Activated naive CD8-positive, alpha-beta T cell treated with anti-CD3 and anti-CD28 coated beads, Interleukin-2, amount 10 ng/mL, durations not matched to agents 7 days and 5 days (primary cell): ENCODE measurements around the gene ZNF512B. TPM values are rescaled to one million over a fixed set of nuclear protein-coding genes. Genes with fewer than 3 reads are reported as not detected.
"Not testable (repeated sequence)": the region's sequence is repeated elsewhere in the genome, so short reads cannot be mapped to it uniquely, and the experiment has no call there.

Source experiments
- ATAC-seq: fragments of 150-1000 bp; cut with Tn5 transposase; one replicate; pipeline ENCODE4 v1.10.0; 2021; ENCODE audit warnings: low read depth, moderate library complexity
- POLR2A ChIA-PET: fragments of 350-600 bp; sonication (Branson Sonifier 250); formaldehyde crosslinking; loops from one replicate; lab custom pipeline; 2021; ENCODE audit warnings: antibody characterized with exemption; lab: Charles Lee
- DNase-seq: peaks from one replicate; pipeline ENCODE4 v3.0.0; 2021
- H3K27ac Mint-ChIP-seq: one replicate; pipeline ENCODE4 v1.8.0; 2022; ENCODE audit warnings: mild to moderate bottlenecking, mixed read lengths
- H3K27me3 Mint-ChIP-seq: one replicate; pipeline ENCODE4 v1.8.0; 2022; ENCODE audit warnings: mild to moderate bottlenecking, moderate library complexity, mixed read lengths
- H3K36me3 Mint-ChIP-seq: one replicate; pipeline ENCODE4 v1.8.0; 2021; ENCODE audit warnings: mild to moderate bottlenecking, mixed read lengths
- H3K4me1 Mint-ChIP-seq: one replicate; pipeline ENCODE4 v1.8.0; 2021; ENCODE audit warnings: mixed read lengths
- H3K4me3 Mint-ChIP-seq: one replicate; pipeline ENCODE4 v1.8.0; 2022; ENCODE audit warnings: mild to moderate bottlenecking, moderate library complexity, mixed read lengths
- H3K9me3 Mint-ChIP-seq: one replicate; pipeline ENCODE4 v1.8.0; 2021; ENCODE audit warnings: mixed read lengths
- total RNA-seq, 2 experiments: library from RNA; stranded (reverse); gene quantifications; one replicate each; pipeline ENCODE4 v1.2.3, GENCODE V29; 2021

Gene ZNF512B
- total RNA-seq, 2 experiments from 2014 or later, result 15.4 TPM

DNA sequence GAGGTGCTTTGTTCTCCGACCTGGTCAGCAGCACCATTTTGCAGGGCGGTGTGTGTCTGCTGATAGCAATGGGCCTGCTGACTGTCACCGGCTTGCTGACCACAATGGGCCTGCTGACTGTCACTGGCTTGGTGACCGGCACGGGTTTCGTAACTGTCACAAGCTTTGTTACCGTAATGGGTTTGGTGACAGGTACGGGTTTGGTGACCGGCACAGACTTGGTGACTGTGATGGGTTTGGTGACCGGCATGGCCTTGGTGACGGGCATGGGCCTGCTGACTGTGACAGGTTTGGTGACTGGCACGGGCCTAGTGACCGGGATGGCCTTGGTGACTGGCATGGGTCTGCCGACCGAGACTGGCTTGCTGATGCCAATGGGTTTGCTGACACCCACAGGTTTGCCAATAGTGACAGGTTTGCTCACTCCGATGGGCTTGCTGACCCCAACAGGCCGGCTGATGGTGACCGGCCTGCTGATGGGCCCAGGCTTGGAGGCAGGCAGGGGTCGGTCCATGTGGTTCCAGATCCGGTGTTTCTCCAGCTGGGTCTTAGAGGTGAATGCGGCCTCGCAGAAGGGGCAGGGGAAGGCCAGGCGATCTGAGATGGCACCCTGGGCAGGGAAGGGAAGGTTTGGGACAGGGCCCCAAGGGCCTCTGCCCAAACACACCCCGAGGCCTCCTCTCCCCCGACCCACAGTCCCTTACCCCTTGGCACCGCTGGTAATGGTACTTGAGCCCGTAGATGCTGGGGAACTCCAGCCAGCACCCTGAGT, 3.4 kb downstream of the ZNF512B start:
- Mint-ChIP-seq H3K4me3 (no peak overlapping the region), H3K4me1 (peaks cover 8% of the 10 kb centered on the region), H3K27ac (no peak overlapping the region), H3K27me3 (peaks cover 4% of the 10 kb centered on the region), H3K36me3 (peaks cover 7% of the 10 kb centered on the region), H3K9me3 (no peaks in the 10 kb centered on the region)
- ATAC-seq (no peak), DNase-seq (no peak)
- POLR2A ChIA-PET, result no interaction called here

DNA sequence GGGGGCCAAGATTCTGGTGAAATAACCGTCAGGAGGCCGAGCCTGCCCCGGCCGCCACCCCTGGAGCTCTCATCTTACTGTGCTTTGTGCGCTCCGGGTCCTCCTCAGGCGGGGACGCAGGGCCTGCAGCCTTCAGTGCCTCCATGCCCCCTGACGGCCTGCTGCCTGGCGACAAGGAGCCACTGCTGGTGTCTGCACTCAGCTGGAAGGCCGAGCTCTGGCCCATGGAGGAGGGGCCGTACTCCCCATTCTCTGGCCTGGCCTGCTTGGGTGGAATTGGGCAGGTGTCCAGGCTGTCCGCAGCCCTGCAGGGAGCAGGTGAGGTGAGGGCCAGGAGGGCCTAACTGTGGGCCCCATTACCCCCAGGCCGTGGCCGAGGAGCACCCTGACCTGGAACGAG, 5.3 kb downstream of the ZNF512B start:
- H3K9me3 Mint-ChIP-seq, result no peaks in the 10 kb centered on the region
- no peak overlapping the region for H3K27ac Mint-ChIP-seq
- H3K4me3 Mint-ChIP-seq, result no peak overlapping the region
- DNase-seq, result peak; percentile 24
- H3K36me3 Mint-ChIP-seq, result peaks cover 7% of the 10 kb centered on the region
- POLR2A ChIA-PET, result no interaction called here
- H3K27me3 Mint-ChIP-seq, result peaks cover 2% of the 10 kb centered on the region
- H3K4me1 Mint-ChIP-seq, result peaks cover 8% of the 10 kb centered on the region
- ATAC-seq, result no peak

DNA sequence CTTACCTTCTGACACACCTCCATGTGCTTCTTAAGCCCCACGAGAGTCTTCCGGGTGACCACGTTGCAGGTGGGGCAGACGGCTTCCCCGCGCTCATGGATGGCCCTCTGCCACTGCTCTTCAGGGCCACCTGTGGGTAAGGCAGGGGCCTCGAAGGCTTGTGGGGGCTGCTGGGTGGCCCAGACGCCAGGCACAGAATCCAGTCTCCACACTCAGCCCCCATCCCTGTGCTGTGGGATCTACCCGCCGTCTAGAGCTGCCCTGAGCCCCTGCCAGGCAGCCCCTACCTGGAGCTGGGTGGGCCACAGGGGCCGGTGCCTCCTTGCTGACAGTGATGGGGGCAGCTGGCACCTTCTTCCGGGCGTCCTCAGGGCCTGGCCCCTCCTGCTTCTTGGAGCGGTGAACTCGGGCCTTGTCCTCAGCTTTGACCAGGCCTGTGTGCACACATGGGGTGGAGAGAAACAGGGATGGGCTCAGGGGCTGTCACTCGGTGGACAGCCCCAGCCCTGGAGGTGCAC, 5.9 kb downstream of the ZNF512B start:
- no peaks in the 10 kb centered on the region for H3K9me3 Mint-ChIP-seq
- peaks cover 6% of the 10 kb centered on the region for H3K4me1 Mint-ChIP-seq
- H3K27ac Mint-ChIP-seq, result no peak overlapping the region
- peak; percentile 28 for DNase-seq
- ATAC-seq, result no peak
- POLR2A ChIA-PET, result no interaction called here
- peaks cover 7% of the 10 kb centered on the region for H3K36me3 Mint-ChIP-seq
- H3K4me3 Mint-ChIP-seq, result no peak overlapping the region
- no peaks in the 10 kb centered on the region for H3K27me3 Mint-ChIP-seq

DNA sequence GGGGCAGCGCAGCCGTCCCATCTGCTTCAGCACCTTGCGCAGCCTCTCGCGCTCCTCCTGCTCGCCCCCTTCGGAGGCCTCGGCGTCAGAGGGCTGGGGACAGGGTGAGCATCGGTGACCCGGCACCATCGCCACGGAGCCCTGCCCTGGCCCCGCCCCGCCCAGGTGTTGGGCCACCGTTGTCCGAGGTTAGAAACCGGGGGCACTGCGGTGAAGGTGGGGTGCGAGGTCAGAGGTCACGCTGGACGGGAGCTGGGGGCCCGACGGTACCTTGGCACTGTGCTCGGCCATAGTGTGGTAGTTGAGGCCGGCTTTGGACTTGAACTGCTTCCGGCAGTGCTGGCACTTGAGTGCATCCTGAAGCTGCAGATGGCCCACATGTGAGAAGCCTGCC, 6.4 kb downstream of the ZNF512B start:
- POLR2A ChIA-PET, result no interaction called here
- Mint-ChIP-seq H3K4me1 (peaks cover 1% of the 10 kb centered on the region), H3K27ac (no peak overlapping the region)

DNA sequence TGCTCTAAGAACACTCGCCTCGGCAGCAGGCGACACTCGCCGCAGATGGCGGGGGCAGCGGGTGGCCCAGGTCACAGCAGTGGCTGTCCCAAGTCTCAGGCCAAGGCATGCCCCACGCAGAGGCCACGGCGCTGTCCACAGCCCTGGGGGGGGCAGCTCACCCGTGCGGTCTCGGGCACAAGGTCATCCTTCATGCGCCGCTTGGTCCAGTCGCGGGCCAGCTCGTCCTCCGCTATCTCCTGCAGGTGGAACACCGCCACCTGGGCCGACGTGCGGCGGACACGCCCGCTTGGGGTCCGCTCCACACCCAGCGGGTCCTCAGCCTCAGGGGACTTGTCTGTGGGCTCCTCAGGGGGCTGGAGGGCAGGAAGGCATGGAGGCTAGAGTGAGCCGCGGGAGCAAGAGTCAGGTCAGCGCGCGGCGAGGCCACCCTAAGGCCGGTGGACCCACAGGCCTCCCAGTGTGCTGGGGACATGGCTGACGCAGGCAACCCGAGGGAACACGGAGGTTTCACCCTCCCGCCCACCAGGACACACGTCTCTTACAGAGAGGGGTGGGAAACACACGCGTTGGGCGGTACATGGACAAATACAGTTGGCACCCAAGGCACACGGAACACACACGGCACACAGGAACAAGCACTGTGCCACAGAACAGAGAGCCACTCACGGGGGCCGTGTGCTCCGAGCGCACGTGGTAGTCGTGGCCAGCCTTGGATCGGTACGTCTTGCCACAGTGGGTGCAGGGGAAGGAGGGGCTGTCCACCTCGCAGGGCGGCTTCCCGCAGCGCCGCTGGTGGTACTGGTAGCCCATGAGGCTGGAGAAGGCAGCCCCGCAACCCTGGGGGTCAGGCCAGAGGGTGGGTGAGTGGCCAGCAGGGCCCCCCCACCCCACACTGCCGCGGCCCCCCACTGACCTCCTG, 7.0 kb downstream of the ZNF512B start:
- Mint-ChIP-seq H3K36me3 (peaks cover 7% of the 10 kb centered on the region), H3K9me3 (no peaks in the 10 kb centered on the region), H3K27me3 (no peaks in the 10 kb centered on the region), H3K4me3 (no peak overlapping the region), H3K4me1 (peaks cover 2% of the 10 kb centered on the region), H3K27ac (peak overlapping the region; percentile 38)
- ATAC-seq (no peak), DNase-seq (no peak)
- POLR2A ChIA-PET, result interaction anchor here (1.1 kb wide), 1 partner anchor 100 kb away, joined by 3 read pairs; no protein-coding TSS in a partner anchor

More for the DNA sequence above, 6.4 kb downstream of the ZNF512B start:
- H3K27me3 Mint-ChIP-seq, result no peaks in the 10 kb centered on the region
- H3K4me3 Mint-ChIP-seq, result no peak overlapping the region
- H3K9me3 Mint-ChIP-seq, result no peaks in the 10 kb centered on the region
- ATAC-seq, result no peak
- H3K36me3 Mint-ChIP-seq, result peaks cover 7% of the 10 kb centered on the region
- DNase-seq, result peak; percentile 29

DNA sequence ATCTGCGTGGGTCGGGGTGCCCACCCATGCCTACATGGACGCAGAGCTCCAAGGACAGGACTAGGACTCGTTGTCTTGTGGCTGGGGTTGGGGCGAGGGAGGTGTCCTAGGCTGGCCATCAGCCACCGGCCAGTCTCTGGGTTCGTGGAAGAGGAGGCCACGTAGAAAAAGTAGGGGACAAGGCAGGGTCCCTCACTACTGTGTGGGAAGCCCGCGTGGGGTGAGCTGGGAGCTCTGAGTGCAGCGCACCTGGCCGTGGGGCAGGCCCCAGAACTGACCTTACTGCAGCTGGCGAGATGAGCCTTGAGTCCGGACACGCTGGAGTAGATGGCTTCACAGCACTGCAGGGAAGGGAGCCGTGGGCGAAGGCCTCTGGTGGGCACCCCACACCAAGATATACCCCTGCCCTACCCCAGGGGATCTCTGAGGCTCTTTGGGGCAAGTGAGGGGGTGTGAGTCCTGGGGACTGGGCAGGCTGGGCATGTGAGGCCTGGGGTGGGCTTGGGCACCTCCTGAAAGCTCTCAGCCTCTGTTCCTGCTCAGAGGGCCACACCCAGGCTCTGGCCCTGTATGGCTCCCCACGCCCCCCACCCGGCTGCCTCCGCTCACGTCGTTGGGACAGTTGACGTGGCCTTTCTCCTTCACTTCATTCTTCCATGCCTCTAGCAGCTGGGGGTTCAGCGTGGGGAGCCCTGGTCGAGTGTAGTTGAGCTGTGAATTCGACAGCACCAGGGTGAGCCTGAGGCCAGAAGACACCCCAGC, 7.9 kb downstream of the ZNF512B start:
- no peaks in the 10 kb centered on the region for H3K9me3 Mint-ChIP-seq
- H3K27ac Mint-ChIP-seq, result peak overlapping the region; percentile 38
- ATAC-seq, result no peak
- H3K27me3 Mint-ChIP-seq, result no peaks in the 10 kb centered on the region
- H3K4me3 Mint-ChIP-seq, result no peak overlapping the region
- peaks cover 7% of the 10 kb centered on the region for H3K36me3 Mint-ChIP-seq
- H3K4me1 Mint-ChIP-seq, result peaks cover 9% of the 10 kb centered on the region
- DNase-seq, result no peak
- POLR2A ChIA-PET, result interaction anchor here (0.6 to 1.1 kb wide), 2 partner anchors 101 to 332 kb away, joined by 3 to 5 read pairs; no protein-coding TSS in a partner anchor

DNA sequence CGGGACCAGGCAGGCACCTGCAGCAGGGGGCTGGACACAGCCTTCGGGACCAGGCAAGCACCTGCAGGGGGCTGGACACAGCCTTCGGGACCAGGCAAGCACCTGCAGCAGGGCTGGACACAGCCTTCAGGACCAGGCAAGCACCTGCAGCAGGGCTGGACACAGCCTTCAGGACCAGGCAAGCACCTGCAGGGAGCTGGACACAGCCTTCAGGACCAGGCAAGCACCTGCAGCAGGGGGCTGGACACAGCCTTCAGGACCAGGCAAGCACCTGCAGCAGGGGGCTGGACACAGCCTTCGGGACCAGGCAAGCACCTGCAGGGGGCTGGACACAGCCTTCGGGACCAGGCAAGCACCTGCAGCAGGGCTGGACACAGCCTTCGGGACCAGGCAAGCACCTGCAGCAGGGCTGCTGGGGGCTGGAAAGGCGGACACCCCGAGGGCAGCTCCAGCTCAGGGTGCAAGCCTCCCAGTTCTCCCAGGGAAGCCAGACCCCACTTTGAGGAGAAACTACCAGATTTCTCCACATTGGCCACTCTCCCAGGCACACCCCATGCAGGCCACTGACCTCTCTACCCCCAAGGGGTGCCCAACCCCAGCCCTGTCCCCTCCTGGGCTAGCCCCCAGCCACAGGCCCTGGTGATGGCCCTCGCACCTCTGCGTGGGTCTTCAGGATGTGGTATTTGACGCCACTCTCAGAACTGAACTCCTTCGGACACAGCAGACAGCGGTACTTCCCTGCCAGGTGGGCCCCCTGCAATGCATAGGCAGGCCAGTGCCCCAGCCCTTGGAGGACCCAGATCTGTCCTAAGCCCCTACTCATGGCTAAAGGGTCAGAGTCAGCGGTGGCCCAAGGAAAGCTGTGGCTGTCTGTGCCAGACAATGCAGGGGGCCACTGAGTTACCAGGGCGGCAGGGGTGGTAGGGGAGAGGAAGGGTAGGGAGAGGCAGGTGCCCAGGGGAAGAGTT, 8.8 kb downstream of the ZNF512B start:
- not testable (repeated sequence) for H3K9me3 Mint-ChIP-seq, ATAC-seq, H3K36me3 Mint-ChIP-seq, DNase-seq, H3K4me3 Mint-ChIP-seq, H3K27me3 Mint-ChIP-seq, H3K27ac Mint-ChIP-seq
- peaks cover 11% of the 10 kb centered on the region for H3K4me1 Mint-ChIP-seq
- POLR2A ChIA-PET, result interaction anchor here (0.6 kb wide), 1 partner anchor 331 kb away, joined by 5 read pairs; no protein-coding TSS in a partner anchor

DNA sequence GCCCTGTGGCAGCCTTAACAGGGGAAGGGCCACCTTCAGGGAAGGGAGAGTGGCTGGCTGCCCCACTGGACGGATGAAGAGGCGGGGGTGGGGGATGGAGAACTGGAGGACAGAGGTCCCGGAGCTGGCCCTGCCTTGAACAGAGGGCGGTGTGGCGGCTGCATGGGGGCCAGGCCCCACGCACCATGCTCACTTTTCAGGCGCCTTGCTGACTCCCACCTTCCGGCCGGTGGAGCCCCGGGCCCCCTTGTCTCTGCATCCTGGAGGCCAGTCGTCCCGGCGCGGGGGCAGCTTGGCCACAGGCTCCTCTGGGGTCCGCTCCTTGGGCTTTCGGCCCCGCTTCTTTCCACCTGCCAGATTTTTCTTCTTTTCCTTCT, 10.0 kb downstream of the ZNF512B start:
- no peak for DNase-seq
- peaks cover 2% of the 10 kb centered on the region for H3K36me3 Mint-ChIP-seq
- no peaks in the 10 kb centered on the region for H3K9me3 Mint-ChIP-seq
- H3K4me3 Mint-ChIP-seq, result no peak overlapping the region
- H3K27me3 Mint-ChIP-seq, result no peaks in the 10 kb centered on the region
- no peak for ATAC-seq
- peaks cover 13% of the 10 kb centered on the region for H3K4me1 Mint-ChIP-seq
- POLR2A ChIA-PET, result interaction anchor here (2.0 kb wide), 1 partner anchor 20 kb away, joined by 5 read pairs; the partner anchor contains the start of gene SAMD10
- no peak overlapping the region for H3K27ac Mint-ChIP-seq

DNA sequence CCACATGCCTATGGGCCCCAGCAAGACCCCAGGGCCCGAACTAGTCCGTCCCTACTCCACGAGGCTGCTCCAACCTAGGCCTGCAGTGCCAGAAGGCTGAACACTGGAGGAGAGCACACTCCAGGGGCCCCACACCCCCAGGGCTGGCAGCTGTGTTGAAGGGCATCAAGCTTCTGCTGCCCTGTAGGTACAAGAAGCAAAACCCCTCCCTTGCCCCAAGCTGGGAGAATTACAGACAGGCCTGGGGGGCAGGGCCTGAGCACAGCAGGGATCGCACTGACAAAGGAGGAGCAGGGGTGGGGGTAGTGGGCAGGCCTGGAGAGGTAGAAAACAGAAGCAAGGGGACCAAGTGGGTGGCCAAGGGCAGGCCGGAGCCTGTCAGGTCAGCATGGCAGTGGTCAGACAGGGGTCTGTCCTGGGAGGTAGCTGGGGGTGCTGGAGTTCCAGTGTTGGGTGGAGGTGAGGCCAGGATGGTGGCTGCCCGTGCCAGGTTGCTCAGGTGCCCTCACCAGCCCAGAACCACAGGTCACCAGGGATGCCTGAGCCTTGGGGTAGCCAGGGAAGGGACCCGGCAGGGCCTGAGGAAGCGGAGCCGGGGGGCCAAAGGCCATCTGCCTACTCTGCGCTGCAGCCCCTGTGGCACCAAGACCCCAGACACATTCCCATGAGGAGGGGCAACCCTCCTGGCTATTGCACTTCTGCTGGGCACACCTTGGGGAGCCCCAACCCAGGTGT, 10.6 kb downstream of the ZNF512B start:
- H3K27me3 Mint-ChIP-seq, result no peaks in the 10 kb centered on the region
- H3K27ac Mint-ChIP-seq, result no peak overlapping the region
- ATAC-seq (no peak), DNase-seq (no peak)
- peaks cover 19% of the 10 kb centered on the region for H3K4me1 Mint-ChIP-seq
- H3K9me3 Mint-ChIP-seq, result no peaks in the 10 kb centered on the region
- POLR2A ChIA-PET, result interaction anchor here (1.4 to 2.0 kb wide), 2 partner anchors 10 to 21 kb away, joined by 5 read pairs; partner anchors contain the start of gene SAMD10
- H3K4me3 Mint-ChIP-seq, result no peak overlapping the region
- peaks cover 4% of the 10 kb centered on the region for H3K36me3 Mint-ChIP-seq

DNA sequence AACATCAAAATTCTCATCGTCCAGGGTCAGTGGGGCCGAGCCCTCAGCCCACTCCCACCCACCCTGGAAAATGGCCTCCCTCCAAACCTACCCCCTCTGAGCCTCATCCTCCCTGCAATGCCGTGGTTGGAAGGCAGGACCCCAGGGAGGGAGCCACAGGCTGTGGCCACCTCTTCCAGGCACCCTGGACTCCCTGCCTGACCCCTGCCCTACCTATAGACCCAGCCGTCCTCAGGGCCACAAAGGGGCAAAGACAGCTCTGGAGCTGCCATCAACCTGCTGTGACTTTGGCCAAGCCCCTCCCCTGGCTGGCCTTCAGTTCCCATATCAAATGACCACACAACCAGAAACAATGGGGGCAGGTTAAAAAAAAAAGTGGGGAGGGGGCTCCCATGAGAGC, 11.3 kb downstream of the ZNF512B start:
- H3K4me1 Mint-ChIP-seq, result peaks cover 24% of the 10 kb centered on the region
- H3K27ac Mint-ChIP-seq, result peak overlapping the region; percentile 45
- POLR2A ChIA-PET, result interaction anchor here (1.4 to 2.0 kb wide), 2 partner anchors 10 to 22 kb away, joined by 5 read pairs; partner anchors contain the start of gene SAMD10
- no peak overlapping the region for H3K4me3 Mint-ChIP-seq
- H3K36me3 Mint-ChIP-seq, result peaks cover 5% of the 10 kb centered on the region
- no peaks in the 10 kb centered on the region for H3K27me3 Mint-ChIP-seq
- ATAC-seq (no peak), DNase-seq (no peak)
- no peaks in the 10 kb centered on the region for H3K9me3 Mint-ChIP-seq

DNA sequence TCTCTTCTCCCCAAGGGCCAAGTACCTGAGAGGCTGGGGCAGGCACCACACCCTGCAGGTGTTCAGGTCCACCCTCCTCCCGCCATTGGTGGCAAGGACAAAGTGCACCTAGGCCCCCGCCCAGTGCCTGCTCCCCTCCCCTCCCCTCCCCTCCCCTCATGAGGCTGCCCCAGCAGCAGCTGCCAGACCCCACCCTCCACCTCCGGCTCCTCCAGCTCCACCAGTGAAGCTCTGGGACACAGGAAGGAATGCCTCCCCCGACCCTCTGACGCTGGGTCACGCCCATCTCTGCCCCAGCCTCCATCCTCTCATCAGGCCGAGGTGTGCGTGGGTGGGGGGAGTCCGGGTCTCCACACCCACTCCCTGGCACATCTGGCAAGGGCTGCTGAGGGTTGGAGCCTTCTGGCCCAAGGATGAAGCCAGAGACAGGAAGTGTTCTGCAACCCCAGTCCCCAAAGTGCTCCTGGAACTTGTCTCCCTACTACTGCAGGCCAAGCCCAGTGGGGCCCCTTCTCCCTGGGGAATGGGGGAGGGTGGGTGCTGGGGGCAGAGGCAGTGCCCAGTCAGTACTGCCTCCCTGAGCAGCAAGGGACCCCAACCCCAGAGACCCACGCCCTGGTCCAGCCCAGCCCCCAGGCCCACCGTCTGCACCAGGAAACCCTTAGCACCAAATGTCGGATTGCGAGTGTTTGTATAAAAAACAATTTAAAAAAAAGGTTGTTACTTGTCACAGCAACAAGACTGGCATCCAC, 11.9 kb downstream of the ZNF512B start:
- Mint-ChIP-seq H3K27me3 (no peaks in the 10 kb centered on the region), H3K4me3 (peak overlapping the region; percentile 32), H3K9me3 (no peaks in the 10 kb centered on the region), H3K27ac (peak overlapping the region; percentile 87), H3K36me3 (peaks cover 4% of the 10 kb centered on the region), H3K4me1 (peaks cover 24% of the 10 kb centered on the region)
- no peak for ATAC-seq
- no peak for DNase-seq
- POLR2A ChIA-PET, result interaction anchor here (0.6 to 2.4 kb wide), 6 partner anchors 11 to 84 kb away, joined by 5 to 14 read pairs (median 8); partner anchors contain the start of genes PRPF6 and SAMD10
